ENCODE measurements around the gene EEA1.

GRCh38 chr12:92779902-92780301 is 149.2 kb downstream of the EEA1 start:
- TF ChIP-seq EZH2 (IDR thresholded peaks at IDR 0.05) (no peak), POLR2AphosphoS5 (IDR thresholded peaks at IDR 0.05; ENCODE audit: borderline replicate concordance, low read depth, low read length) (no peak), FOXP2 (optimal IDR thresholded peaks at IDR 0.05; ENCODE audit: control extremely low read depth, extremely low read length, insufficient read depth) (no peak)

All from SK-N-MC (cell line).